ENCODE data around the gene KLK12.

The KLK12 gene

GRCh38 chr19:51015691-51016267 lies 19.0 kb downstream of the KLK12 start:
- WGBS, 2 experiments (ENCODE audit: insufficient coverage in 2 of 2) = 87 to 89% methylated on average over 17 to 18 of the region's 19 CpGs
- H3K36me3 ChIP-seq (ENCODE audit: control insufficient read depth, insufficient read depth, low read length) = no peaks in the 10 kb centered on the region

DNA sequence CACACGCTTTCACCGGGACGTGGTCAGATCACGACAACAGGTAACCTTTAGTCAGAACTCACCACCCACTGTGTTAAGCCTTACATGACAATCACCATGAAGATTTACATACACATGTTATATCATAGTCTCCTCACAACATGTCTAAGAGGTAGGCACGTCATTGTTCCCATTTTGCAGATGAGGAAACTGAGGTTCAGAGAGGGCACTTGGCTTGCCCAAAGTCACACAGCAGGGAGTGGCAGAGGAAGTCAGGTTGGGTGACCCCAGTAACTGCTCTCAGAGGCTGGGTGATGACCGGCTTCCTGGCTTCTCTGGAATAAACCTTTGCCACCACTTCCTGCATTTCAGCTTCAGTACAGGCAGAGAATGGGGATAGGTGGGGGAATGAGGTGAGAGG lies 20.6 kb downstream of the KLK12 start:
- Histone ChIP-seq H3K36me3 (ENCODE audit: control insufficient read depth, insufficient read depth, low read length) (no peaks in the 10 kb centered on the region), H3K4me3 (ENCODE audit: extremely low read depth, insufficient read depth, low read length, poor library complexity, severe bottlenecking) (no peak overlapping the region), H3K9me3 (ENCODE audit: control insufficient read depth, low read length) (no peaks in the 10 kb centered on the region), H3K27ac (ENCODE audit: low read depth, low read length, severe bottlenecking) (no peak overlapping the region), H3K4me1 (ENCODE audit: control insufficient read depth, insufficient read depth, low read length, poor library complexity, severe bottlenecking) (no peaks in the 10 kb centered on the region)
- WGBS, 2 experiments (ENCODE audit: insufficient coverage in 2 of 2) = 81 to 86% methylated on average over 5 to 6 of the region's 6 CpGs

More at GRCh38 chr19:51015691-51016267, 19.0 kb downstream of the KLK12 start:
- H3K9me3 ChIP-seq (ENCODE audit: control insufficient read depth, low read length) = no peaks in the 10 kb centered on the region
- H3K4me1 ChIP-seq (ENCODE audit: control insufficient read depth, insufficient read depth, low read length, poor library complexity, severe bottlenecking) = no peaks in the 10 kb centered on the region
- no peak overlapping the region for H3K4me3 ChIP-seq (ENCODE audit: extremely low read depth, insufficient read depth, low read length, poor library complexity, severe bottlenecking)
- H3K27ac ChIP-seq (ENCODE audit: low read depth, low read length, severe bottlenecking) = no peak overlapping the region

DNA sequence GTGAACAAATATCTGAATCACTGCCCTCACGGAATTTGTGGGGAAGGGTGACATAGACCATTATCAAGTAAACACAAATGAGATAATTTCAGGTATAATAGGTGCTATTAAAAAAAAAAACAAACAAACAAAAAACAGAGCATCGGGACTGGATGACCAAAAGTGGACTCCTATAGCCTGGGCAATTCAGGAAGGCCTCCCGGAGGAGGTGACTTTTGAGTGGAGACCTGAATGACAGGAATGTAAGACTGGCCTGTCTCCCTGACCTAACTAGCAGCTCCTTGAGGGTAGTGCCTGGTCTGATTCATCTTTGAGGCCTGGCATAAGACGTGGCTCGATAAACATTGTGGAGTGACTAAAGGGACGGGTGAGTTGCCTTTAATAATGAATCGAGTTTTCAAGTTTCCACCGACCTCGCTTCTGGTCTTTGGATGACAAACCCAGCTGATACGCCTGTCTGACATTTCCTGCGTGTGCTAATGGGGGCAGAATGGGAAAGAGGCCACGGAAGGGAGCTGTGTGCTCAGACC lies 22.1 kb downstream of the KLK12 start:
- H3K36me3 ChIP-seq (ENCODE audit: control insufficient read depth, insufficient read depth, low read length) = no peaks in the 10 kb centered on the region
- no peaks in the 10 kb centered on the region for H3K4me1 ChIP-seq (ENCODE audit: control insufficient read depth, insufficient read depth, low read length, poor library complexity, severe bottlenecking)
- no peaks in the 10 kb centered on the region for H3K9me3 ChIP-seq (ENCODE audit: control insufficient read depth, low read length)
- 83 to 88% methylated on average over 10 to 11 of the region's 12 CpGs for WGBS, 2 experiments (ENCODE audit: insufficient coverage in 2 of 2)
- H3K4me3 ChIP-seq (ENCODE audit: extremely low read depth, insufficient read depth, low read length, poor library complexity, severe bottlenecking) = no peak overlapping the region
- H3K27ac ChIP-seq (ENCODE audit: low read depth, low read length, severe bottlenecking) = no peak overlapping the region

DNA sequence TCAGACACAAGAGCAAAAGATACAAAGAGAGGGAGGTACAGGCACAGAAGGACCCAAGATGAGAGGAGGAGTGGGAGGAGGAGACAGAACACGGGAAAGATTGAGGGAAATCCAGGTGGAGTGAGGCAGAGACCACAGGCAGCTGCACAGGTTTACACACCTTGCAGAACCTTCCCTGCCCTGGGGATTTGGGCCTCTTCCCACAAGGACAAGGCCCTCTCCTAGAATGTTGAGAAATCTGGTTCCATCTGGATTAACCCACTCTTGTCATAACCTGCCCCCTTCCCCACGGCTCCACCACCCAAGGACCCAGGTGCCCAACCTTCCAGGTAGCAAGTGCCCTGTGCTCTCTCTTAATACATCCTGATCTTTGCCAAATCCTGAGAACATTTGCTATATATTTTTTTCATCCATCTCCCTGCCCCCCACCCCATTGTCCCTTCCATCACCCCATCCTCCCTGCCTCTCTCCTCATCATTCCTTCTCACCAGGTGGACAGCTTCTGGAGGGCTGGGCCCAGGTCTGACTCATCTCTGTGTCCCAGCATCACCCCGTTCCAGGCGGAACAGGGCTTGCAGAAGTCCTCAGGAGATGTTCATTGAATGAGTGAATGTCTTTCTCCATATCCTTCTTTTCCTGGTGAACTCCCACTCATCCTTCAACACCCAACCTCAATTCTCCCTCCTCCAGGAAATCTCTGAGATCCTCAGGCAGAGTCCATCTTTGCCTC lies 24.6 kb downstream of the KLK12 start:
- H3K4me1 ChIP-seq (ENCODE audit: control insufficient read depth, insufficient read depth, low read length, poor library complexity, severe bottlenecking) = no peaks in the 10 kb centered on the region

DNA sequence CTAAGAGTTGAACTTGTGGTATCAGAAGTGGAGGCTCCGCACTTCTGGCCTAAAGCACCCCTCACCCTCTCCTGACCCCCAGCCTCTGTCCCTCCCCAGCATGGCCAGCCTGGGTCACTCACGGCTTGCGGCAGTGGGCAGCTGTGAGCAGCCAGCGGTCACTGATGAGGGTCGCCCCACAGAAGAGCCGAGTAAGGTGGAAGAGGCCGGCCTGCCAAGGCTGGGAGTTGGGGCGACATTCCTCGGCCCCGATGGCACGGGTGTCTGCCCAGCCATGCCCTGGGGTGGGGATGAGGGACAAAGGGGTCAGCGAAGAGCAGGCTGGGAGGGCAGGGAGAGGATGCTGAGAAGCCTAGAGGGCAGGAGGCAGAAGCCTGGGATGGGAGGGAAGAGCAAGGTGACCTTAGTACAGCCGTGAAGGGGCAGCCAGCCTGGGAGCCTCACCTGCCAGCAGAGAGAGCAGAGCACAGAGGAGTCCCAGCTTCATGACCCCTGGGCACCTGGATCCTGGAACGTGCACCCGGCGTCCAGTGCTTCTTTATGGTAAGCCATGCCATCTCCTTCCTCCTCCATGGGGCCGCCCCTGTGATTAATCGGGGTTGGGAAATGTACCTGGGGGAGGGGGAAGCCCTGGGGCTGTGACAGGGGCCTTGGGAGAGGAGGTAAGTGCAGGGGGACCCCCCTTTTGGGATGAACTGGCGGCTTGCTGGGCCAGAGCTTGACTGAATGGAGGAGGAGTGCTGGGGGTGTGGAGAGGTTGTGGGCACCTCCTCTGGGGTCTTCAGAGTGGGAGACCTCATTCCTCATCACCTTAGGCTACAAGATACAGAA lies 25.5 kb downstream of the KLK12 start:
- no peaks in the 10 kb centered on the region for H3K36me3 ChIP-seq (ENCODE audit: control insufficient read depth, insufficient read depth, low read length)
- H3K9me3 ChIP-seq (ENCODE audit: control insufficient read depth, low read length) = no peaks in the 10 kb centered on the region
- no peaks in the 10 kb centered on the region for H3K4me1 ChIP-seq (ENCODE audit: control insufficient read depth, insufficient read depth, low read length, poor library complexity, severe bottlenecking)
- no peak overlapping the region for H3K4me3 ChIP-seq (ENCODE audit: extremely low read depth, insufficient read depth, low read length, poor library complexity, severe bottlenecking)
- WGBS, 2 experiments (ENCODE audit: insufficient coverage in 2 of 2) = 76 to 85% methylated on average over 6 to 12 of the region's 19 CpGs
- no peak overlapping the region for H3K27ac ChIP-seq (ENCODE audit: low read depth, low read length, severe bottlenecking)

More for the DNA sequence above, 24.6 kb downstream of the KLK12 start:
- WGBS, 2 experiments (ENCODE audit: insufficient coverage in 2 of 2) = 72 to 77% methylated on average over 2 of the region's 4 CpGs
- Histone ChIP-seq H3K4me3 (ENCODE audit: extremely low read depth, insufficient read depth, low read length, poor library complexity, severe bottlenecking) (no peak overlapping the region), H3K9me3 (ENCODE audit: control insufficient read depth, low read length) (no peaks in the 10 kb centered on the region), H3K27ac (ENCODE audit: low read depth, low read length, severe bottlenecking) (no peak overlapping the region), H3K36me3 (ENCODE audit: control insufficient read depth, insufficient read depth, low read length) (no peaks in the 10 kb centered on the region)

DNA sequence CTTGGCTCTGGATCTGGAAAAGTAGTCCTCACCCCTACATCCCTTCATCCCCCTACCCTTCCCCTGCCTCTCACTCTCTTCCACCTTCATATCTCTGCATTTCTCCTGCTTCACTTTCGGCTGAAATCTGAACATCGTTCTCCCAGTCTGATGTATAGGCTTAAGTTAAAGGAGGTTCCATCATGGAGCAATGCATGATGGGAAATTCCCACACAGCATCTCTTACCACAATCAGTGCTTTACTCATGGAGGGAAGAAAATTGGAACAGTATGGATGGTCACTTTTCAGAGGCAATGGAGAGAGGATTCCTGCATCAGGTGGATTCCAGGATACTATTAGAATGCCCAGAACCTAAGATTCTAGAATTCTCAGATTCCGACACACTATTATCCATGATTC lies 27.3 kb downstream of the KLK12 start:
- WGBS, 2 experiments (ENCODE audit: insufficient coverage in 2 of 2) = 100% methylated on average over 1 of the region's 3 CpGs; no CpG with 5 or more reads in 1 of the 2 experiments
- H3K27ac ChIP-seq (ENCODE audit: low read depth, low read length, severe bottlenecking) = no peak overlapping the region
- no peak overlapping the region for H3K4me3 ChIP-seq (ENCODE audit: extremely low read depth, insufficient read depth, low read length, poor library complexity, severe bottlenecking)
- no peaks in the 10 kb centered on the region for H3K36me3 ChIP-seq (ENCODE audit: control insufficient read depth, insufficient read depth, low read length)
- no peaks in the 10 kb centered on the region for H3K9me3 ChIP-seq (ENCODE audit: control insufficient read depth, low read length)
- H3K4me1 ChIP-seq (ENCODE audit: control insufficient read depth, insufficient read depth, low read length, poor library complexity, severe bottlenecking) = no peaks in the 10 kb centered on the region

DNA sequence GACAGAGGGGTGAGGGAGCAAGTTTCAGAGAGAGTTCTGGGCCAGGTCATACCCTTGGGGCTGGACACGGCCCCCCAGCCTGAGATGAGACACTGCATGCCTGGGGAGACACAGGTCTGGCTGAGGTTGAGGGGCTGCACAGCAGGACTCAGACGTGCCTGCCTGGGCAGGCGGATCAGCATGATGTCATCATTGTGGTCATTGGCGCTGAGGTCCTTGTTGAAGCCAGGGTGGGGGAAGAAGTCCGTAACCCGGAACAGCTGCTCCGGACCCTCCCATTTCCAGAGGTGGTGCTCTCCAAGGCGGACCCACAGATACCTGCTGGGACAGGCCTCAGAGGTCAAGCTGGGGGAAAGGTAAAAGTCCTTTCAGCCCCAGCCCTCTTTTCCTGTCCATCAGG lies 28.4 kb downstream of the KLK12 start:
- WGBS, 2 experiments (ENCODE audit: insufficient coverage in 2 of 2) = 45 to 49% methylated on average over 8 of the region's 8 CpGs
- H3K4me3 ChIP-seq (ENCODE audit: extremely low read depth, insufficient read depth, low read length, poor library complexity, severe bottlenecking) = no peak overlapping the region
- H3K27ac ChIP-seq (ENCODE audit: low read depth, low read length, severe bottlenecking) = no peak overlapping the region
- H3K36me3 ChIP-seq (ENCODE audit: control insufficient read depth, insufficient read depth, low read length) = no peaks in the 10 kb centered on the region
- H3K4me1 ChIP-seq (ENCODE audit: control insufficient read depth, insufficient read depth, low read length, poor library complexity, severe bottlenecking) = no peaks in the 10 kb centered on the region
- no peaks in the 10 kb centered on the region for H3K9me3 ChIP-seq (ENCODE audit: control insufficient read depth, low read length)

DNA sequence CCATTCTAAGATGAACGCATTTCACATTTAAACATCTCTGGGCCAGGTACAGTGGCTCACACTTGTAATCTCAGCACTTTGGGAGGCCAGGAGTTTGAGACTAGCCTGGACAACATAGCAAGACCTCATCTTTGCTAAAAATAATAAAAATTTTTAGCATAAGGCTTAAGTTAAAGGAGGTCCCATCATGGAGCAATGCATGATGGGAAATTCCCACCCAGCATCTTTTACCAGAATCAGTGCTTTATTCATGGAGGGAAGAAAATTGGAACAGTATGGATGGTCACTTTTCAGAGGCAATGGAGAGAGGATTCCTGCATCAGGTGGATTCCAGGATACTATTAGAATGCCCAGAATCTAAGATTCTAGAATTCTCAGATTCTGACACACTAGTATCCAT lies 29.6 kb downstream of the KLK12 start:
- 83 to 86% methylated on average over 1 of the region's 1 CpG for WGBS, 2 experiments (ENCODE audit: insufficient coverage in 2 of 2)
- Histone ChIP-seq H3K9me3 (ENCODE audit: control insufficient read depth, low read length) (no peaks in the 10 kb centered on the region), H3K27ac (ENCODE audit: low read depth, low read length, severe bottlenecking) (no peak overlapping the region), H3K36me3 (ENCODE audit: control insufficient read depth, insufficient read depth, low read length) (no peaks in the 10 kb centered on the region), H3K4me1 (ENCODE audit: control insufficient read depth, insufficient read depth, low read length, poor library complexity, severe bottlenecking) (no peaks in the 10 kb centered on the region), H3K4me3 (ENCODE audit: extremely low read depth, insufficient read depth, low read length, poor library complexity, severe bottlenecking) (no peak overlapping the region)

GRCh38 chr19:51003316-51003715 lies 31.5 kb downstream of the KLK12 start:
- H3K4me3 ChIP-seq (ENCODE audit: extremely low read depth, insufficient read depth, low read length, poor library complexity, severe bottlenecking) = no peak overlapping the region
- H3K4me1 ChIP-seq (ENCODE audit: control insufficient read depth, insufficient read depth, low read length, poor library complexity, severe bottlenecking) = no peaks in the 10 kb centered on the region
- WGBS, 2 experiments (ENCODE audit: insufficient coverage in 2 of 2) = 83 to 91% methylated on average over 6 of the region's 7 CpGs
- H3K27ac ChIP-seq (ENCODE audit: low read depth, low read length, severe bottlenecking) = no peak overlapping the region
- H3K36me3 ChIP-seq (ENCODE audit: control insufficient read depth, insufficient read depth, low read length) = no peaks in the 10 kb centered on the region
- H3K9me3 ChIP-seq (ENCODE audit: control insufficient read depth, low read length) = no peaks in the 10 kb centered on the region

DNA sequence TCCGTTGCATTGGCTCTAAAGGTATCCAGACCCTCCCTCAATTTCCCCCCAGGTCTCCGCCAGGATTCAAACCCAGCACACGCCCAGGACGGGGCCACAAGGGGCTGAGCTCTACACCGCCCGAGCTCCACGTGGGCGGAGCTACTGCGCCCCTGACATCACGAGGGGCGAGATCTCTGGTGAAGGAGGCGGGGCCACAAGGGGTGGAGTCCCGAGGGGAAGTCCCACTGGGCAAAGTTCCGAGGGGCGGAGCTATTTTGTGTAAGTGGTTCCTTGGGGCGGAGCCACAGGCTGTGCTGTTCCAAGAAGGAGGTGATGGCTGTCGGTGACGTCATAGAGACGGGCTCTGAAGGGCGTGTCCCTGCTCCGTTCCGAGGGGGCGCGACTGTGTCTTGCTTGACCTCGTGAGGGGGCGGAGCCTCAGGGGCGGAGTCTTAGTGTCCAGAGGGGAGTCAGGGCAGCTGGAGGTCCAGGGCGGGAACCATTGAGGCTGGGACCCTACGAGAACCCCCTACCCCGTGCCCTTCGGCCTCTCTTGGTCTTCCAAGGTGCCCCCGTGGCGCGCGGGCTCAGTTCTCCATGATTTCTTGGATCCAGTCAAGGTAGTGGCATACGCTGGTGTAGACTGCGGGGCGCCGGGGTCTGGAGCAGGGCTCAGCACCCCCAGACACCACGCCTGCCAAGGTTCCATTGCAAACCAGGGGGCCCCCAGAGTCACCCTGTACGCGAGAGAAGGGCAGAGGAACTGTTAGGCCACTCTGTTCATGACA lies 32.1 kb downstream of the KLK12 start:
- Histone ChIP-seq H3K4me1 (ENCODE audit: control insufficient read depth, insufficient read depth, low read length, poor library complexity, severe bottlenecking) (no peaks in the 10 kb centered on the region), H3K27ac (ENCODE audit: low read depth, low read length, severe bottlenecking) (no peak overlapping the region), H3K36me3 (ENCODE audit: control insufficient read depth, insufficient read depth, low read length) (no peaks in the 10 kb centered on the region), H3K9me3 (ENCODE audit: control insufficient read depth, low read length) (no peaks in the 10 kb centered on the region), H3K4me3 (ENCODE audit: extremely low read depth, insufficient read depth, low read length, poor library complexity, severe bottlenecking) (no peak overlapping the region)
- 92 to 94% methylated on average over 37 to 40 of the region's 42 CpGs for WGBS, 2 experiments (ENCODE audit: insufficient coverage in 2 of 2)
